Measurements from ENCODE around the gene SUCNR1.

GRCh38 chr3:151924753-151925152 lies 51.3 kb downstream of the SUCNR1 start:
- TF ChIP-seq CTCF (IDR thresholded peaks at IDR 0.05) = no peak
- no peak for TF ChIP-seq EP300 (IDR thresholded peaks at IDR 0.05)
- TF ChIP-seq POLR2A (IDR thresholded peaks at IDR 0.05) = no peak
- no peak for TF ChIP-seq POLR2AphosphoS5 (IDR thresholded peaks at IDR 0.05)
